DND-41 (cell line): ENCODE measurements around the gene ADD2.

Source experiments
- CTCF ChIP-seq: IDR thresholded peaks from 2 replicates; pipeline ENCODE4 v1.5.1; 2012; ENCODE audit warnings: borderline replicate concordance, low read length, moderate library complexity, mild to moderate bottlenecking; ENCODE audit not compliant: poor library complexity, severe bottlenecking; ENCODE audit errors: extremely low read depth
- EZH2 ChIP-seq: IDR thresholded peaks from 3 replicates; pipeline ENCODE4 v1.6.1; 2012; ENCODE audit warnings: borderline replicate concordance, low read depth, mild to moderate bottlenecking, moderate library complexity, low read length, inconsistent platforms; ENCODE audit not compliant: severe bottlenecking

- TF ChIP-seq CTCF (no peak), EZH2 (no peak)
Measured at GRCh38 chr2:70817284-70817954, 49.4 kb upstream of the ADD2 start.
